Esophagus squamous epithelium (tissue), 5 donors: Measurements from ENCODE around the gene TRAPPC11. TPM values are rescaled to one million over a fixed set of nuclear protein-coding genes. Genes with fewer than 3 reads are reported as not detected.
A peak's percentile ranks its signal among the peaks of the same experiment; 100 is the strongest.

ENCODE experiments used
- DNase-seq: peaks from one replicate; lab custom pipeline; 2025; lab: John Stamatoyannopoulos, UW
- H3K27ac ChIP-seq, 4 donors: fragments of 200-600 bp; sonication (generic); one replicate each; pipeline ENCODE4 v1.5.1; 2016 to 2019; ENCODE audit warnings: mild to moderate bottlenecking in 1 of 4
- H3K27me3 ChIP-seq, 4 donors: fragments of 200-600 bp; sonication (generic); 1 replicate in 3 of 4; 2 replicates in 1 of 4; pipeline versions ENCODE4 v1.5.1 to v1.6.0; 2017 to 2021; ENCODE audit warnings: antibody characterized with exemption in 1 of 4
- H3K36me3 ChIP-seq, 3 donors: fragments of 200-600 bp; sonication (generic); one replicate each; pipeline ENCODE4 v1.5.1; 2016 to 2019
- H3K4me1 ChIP-seq, 3 donors: fragments of 200-600 bp; sonication (generic); one replicate each; pipeline ENCODE4 v1.5.1; 2017 to 2019
- H3K4me3 ChIP-seq, 4 donors: fragments of 200-600 bp; sonication (generic); 1 replicate in 3 of 4; 2 replicates in 1 of 4; pipeline ENCODE4 v1.5.1; 2016 to 2019; ENCODE audit warnings: mild to moderate bottlenecking in 2 of 4, moderate library complexity in 1 of 4
- H3K9me3 ChIP-seq, 3 donors: fragments of 200-600 bp; sonication (generic); one replicate each; pipeline ENCODE4 v1.5.1; 2016 to 2019
- CTCF ChIP-seq, 6 experiments: fragments of 450-650 bp in 4 of 6; fragments of 200-600 bp in 2 of 6; sonication (generic) in 2 of 6; IDR thresholded peaks; one replicate each; pipeline ENCODE4 v1.5.1; 2016 to 2019; ENCODE audit warnings: antibody characterized with exemption in 6 of 6, mild to moderate bottlenecking in 4 of 6, moderate library complexity in 4 of 6
- POLR2A ChIP-seq, 4 donors: fragments of 450-650 bp; IDR thresholded peaks; one replicate each; pipeline ENCODE4 v1.6.1; 2017; ENCODE audit warnings: antibody characterized with exemption in 4 of 4, mild to moderate bottlenecking in 4 of 4, moderate library complexity in 3 of 4
- WGBS, 2 donors: methylation state at CpG; one replicate each; pipeline ENCODE4 v1.1.5; 2018; 5-methylcytosine and 5-hydroxymethylcytosine counted together
- intact Hi-C: fragments of 100-400 bp; cut with DNase I; formaldehyde crosslinking; loops from one replicate; pipeline ENCODE4 v1.15.0; 2022
- total RNA-seq, 4 donors: library from RNA; depleted of rRNA; stranded (reverse); fragments of >200 nt; gene quantifications; one replicate each; pipeline ENCODE4 v1.1.0, GENCODE V29; 2016
- donor health status: DM: yes; HTN: yes; CAD: no.

TRAPPC11 gene
- total RNA-seq, 4 donors from 2014 or later, result 24.5 to 36.2 (median 34.6) TPM

GRCh38 chr4:183729069-183729406 lies 69.9 kb downstream of the TRAPPC11 start:
- WGBS, 2 donors, result 82 to 93% methylated on average over 5 of the region's 5 CpGs
- H3K9me3 ChIP-seq, result no peaks in the 10 kb centered on the region
- peaks cover 0 to 18% (median 0%) of the 10 kb centered on the region in 3 donors for H3K4me1 ChIP-seq
- H3K27me3 ChIP-seq, result no peaks in the 10 kb centered on the region
- no peak overlapping the region for H3K4me3 ChIP-seq
- no peak for DNase-seq
- intact Hi-C loops, result no loop called here
- peak overlapping the region in 1 of 4 donors; percentile 33 for H3K27ac ChIP-seq
- no peaks in the 10 kb centered on the region for H3K36me3 ChIP-seq
- TF ChIP-seq POLR2A (IDR thresholded peaks at IDR 0.05) (no peak), CTCF (IDR thresholded peaks at IDR 0.05) (no peak)

GRCh38 chr4:183729430-183730328 lies 70.6 kb downstream of the TRAPPC11 start:
- 24 to 44% methylated on average over 13 of the region's 13 CpGs for WGBS, 2 donors
- intact Hi-C loops, result no loop called here
- DNase-seq, result no peak

GRCh38 chr4:183732296-183732695 lies 73.2 kb downstream of the TRAPPC11 start:
- DNase-seq, result no peak
- H3K27me3 ChIP-seq, result no peaks in the 10 kb centered on the region
- intact Hi-C loops, result no loop called here
- TF ChIP-seq POLR2A (IDR thresholded peaks at IDR 0.05) (no peak), CTCF (IDR thresholded peaks at IDR 0.05) (no peak)
- peaks cover 0 to 18% (median 0%) of the 10 kb centered on the region in 3 donors for H3K4me1 ChIP-seq
- no peak overlapping the region for H3K4me3 ChIP-seq
- WGBS, 2 donors, result 85 to 90% methylated on average over 8 of the region's 8 CpGs
- H3K36me3 ChIP-seq, result no peaks in the 10 kb centered on the region
- H3K9me3 ChIP-seq, result no peaks in the 10 kb centered on the region
- H3K27ac ChIP-seq, result no peak overlapping the region

More at GRCh38 chr4:183729430-183730328, 70.6 kb downstream of the TRAPPC11 start:
- Histone ChIP-seq H3K4me3 (no peak overlapping the region), H3K9me3 (no peaks in the 10 kb centered on the region), H3K4me1 (peaks cover 0 to 18% (median 0%) of the 10 kb centered on the region in 3 donors), H3K27me3 (no peaks in the 10 kb centered on the region), H3K27ac (peak overlapping the region; percentile 31 to 64 (median 48)), H3K36me3 (no peaks in the 10 kb centered on the region)
- no peak for TF ChIP-seq POLR2A (IDR thresholded peaks at IDR 0.05)
- no peak for TF ChIP-seq CTCF (IDR thresholded peaks at IDR 0.05)

GRCh38 chr4:183733181-183733580 lies 74.1 kb downstream of the TRAPPC11 start:
- TF ChIP-seq POLR2A (IDR thresholded peaks at IDR 0.05) (no peak), CTCF (IDR thresholded peaks at IDR 0.05) (no peak)
- intact Hi-C loops, result no loop called here
- H3K36me3 ChIP-seq, result no peaks in the 10 kb centered on the region
- peaks cover 0 to 24% (median 0%) of the 10 kb centered on the region in 3 donors for H3K4me1 ChIP-seq
- no peak overlapping the region for H3K27ac ChIP-seq
- no peaks in the 10 kb centered on the region for H3K9me3 ChIP-seq
- 60 to 77% methylated on average over 2 to 4 of the region's 11 CpGs for WGBS, 2 donors
- no peak overlapping the region for H3K4me3 ChIP-seq
- DNase-seq, result no peak
- H3K27me3 ChIP-seq, result no peaks in the 10 kb centered on the region

- TF ChIP-seq POLR2A (IDR thresholded peaks at IDR 0.05) (no peak), CTCF (IDR thresholded peaks at IDR 0.05) (no peak)
- H3K36me3 ChIP-seq, result no peaks in the 10 kb centered on the region
Measured at GRCh38 chr4:183738081-183738673, 79.1 kb downstream of the TRAPPC11 start.

More at GRCh38 chr4:183738081-183738673, 79.1 kb downstream of the TRAPPC11 start:
- peaks cover 0 to 12% (median 0%) of the 10 kb centered on the region in 3 donors for H3K4me1 ChIP-seq
- WGBS, 2 donors, result 18% methylated on average over 8 to 10 of the region's 10 CpGs
- no peaks in the 10 kb centered on the region for H3K27me3 ChIP-seq
- H3K27ac ChIP-seq, result peak overlapping the region in 2 of 4 donors; percentile 53 to 54
- intact Hi-C loops, result no loop called here
- no peak overlapping the region for H3K4me3 ChIP-seq
- no peaks in the 10 kb centered on the region for H3K9me3 ChIP-seq
- DNase-seq, result no peak
